ACC112 (cell line): Measurements from ENCODE around the gene NECAP2.

Experiments
- H2AFZ ChIP-seq: fragments of 200-600 bp; sonication (generic); one replicate; pipeline ENCODE4 v1.6.0; 2017; ENCODE audit warnings: antibody characterized with exemption, low read length; ENCODE audit not compliant: unreplicated experiment
- H3K27ac ChIP-seq: fragments of 200-600 bp; sonication (generic); 2 replicates; pipeline ENCODE4 v1.5.1; 2014; ENCODE audit warnings: low read depth, mild to moderate bottlenecking, antibody characterized with exemption, low read length, moderate library complexity
- H3K27me3 ChIP-seq: fragments of 200-600 bp; sonication (generic); 2 replicates; pipeline ENCODE4 v1.6.1; 2014; ENCODE audit warnings: mild to moderate bottlenecking, antibody characterized with exemption, low read length, moderate library complexity, mixed read lengths; ENCODE audit not compliant: insufficient read depth
- H3K36me3 ChIP-seq: fragments of 200-600 bp; sonication (generic); 2 replicates; pipeline ENCODE4 v1.6.1; 2016; ENCODE audit warnings: mild to moderate bottlenecking, antibody characterized with exemption, low read length, moderate library complexity, mixed read lengths; ENCODE audit not compliant: insufficient read depth
- H3K4me1 ChIP-seq: fragments of 200-600 bp; sonication (generic); one replicate; pipeline ENCODE4 v1.6.1; 2016; ENCODE audit warnings: low read length, mixed read lengths; ENCODE audit not compliant: insufficient read depth, unreplicated experiment, control insufficient read depth
- H3K4me3 ChIP-seq: fragments of 200-600 bp; sonication (generic); 2 replicates; pipeline ENCODE4 v1.5.1; 2014; ENCODE audit warnings: mild to moderate bottlenecking, low read depth, low read length
- H3K79me2 ChIP-seq: fragments of 200-600 bp; sonication (generic); one replicate; pipeline ENCODE4 v1.6.0; 2016; ENCODE audit warnings: low read length; ENCODE audit not compliant: control insufficient read depth, unreplicated experiment, insufficient read depth

The NECAP2 gene

GRCh38 chr1:16405441-16405840 is 35.1 kb upstream of the NECAP2 start:
- Histone ChIP-seq H3K4me1 (peaks cover 10% of the 10 kb centered on the region), H2AFZ (no peak overlapping the region), H3K4me3 (no peak overlapping the region), H3K27me3 (no peaks in the 10 kb centered on the region), H3K27ac (no peak overlapping the region), H3K79me2 (no peaks in the 10 kb centered on the region), H3K36me3 (no peaks in the 10 kb centered on the region)

- H3K79me2 ChIP-seq: no peaks in the 10 kb centered on the region
- no peak overlapping the region for H3K27ac ChIP-seq
- H2AFZ ChIP-seq: no peak overlapping the region
- H3K27me3 ChIP-seq: no peaks in the 10 kb centered on the region
- no peaks in the 10 kb centered on the region for H3K36me3 ChIP-seq
- H3K4me3 ChIP-seq: no peak overlapping the region
- peaks cover 10% of the 10 kb centered on the region for H3K4me1 ChIP-seq
Observed at GRCh38 chr1:16406868-16407267, 33.7 kb upstream of the NECAP2 start.

- no peaks in the 10 kb centered on the region for H3K79me2 ChIP-seq
- H3K4me1 ChIP-seq: no peaks in the 10 kb centered on the region
- H2AFZ ChIP-seq: no peak overlapping the region
- no peaks in the 10 kb centered on the region for H3K36me3 ChIP-seq
- H3K27ac ChIP-seq: no peak overlapping the region
- no peak overlapping the region for H3K4me3 ChIP-seq
- no peaks in the 10 kb centered on the region for H3K27me3 ChIP-seq
Observed at GRCh38 chr1:16409536-16410152, 30.9 kb upstream of the NECAP2 start.

- no peak overlapping the region for H3K4me3 ChIP-seq
- H2AFZ ChIP-seq: no peak overlapping the region
- no peaks in the 10 kb centered on the region for H3K79me2 ChIP-seq
- no peaks in the 10 kb centered on the region for H3K27me3 ChIP-seq
- H3K36me3 ChIP-seq: no peaks in the 10 kb centered on the region
- H3K4me1 ChIP-seq: no peaks in the 10 kb centered on the region
- no peak overlapping the region for H3K27ac ChIP-seq
Observed at GRCh38 chr1:16410803-16411202, 29.7 kb upstream of the NECAP2 start.

- Histone ChIP-seq H3K27me3 (no peaks in the 10 kb centered on the region), H3K4me1 (no peaks in the 10 kb centered on the region), H3K27ac (no peak overlapping the region), H3K79me2 (no peaks in the 10 kb centered on the region), H3K36me3 (no peaks in the 10 kb centered on the region), H2AFZ (no peak overlapping the region), H3K4me3 (no peak overlapping the region)
Observed at GRCh38 chr1:16413191-16413590, 27.3 kb upstream of the NECAP2 start.

GRCh38 chr1:16418823-16419425 is 21.6 kb upstream of the NECAP2 start:
- no peak overlapping the region for H3K4me3 ChIP-seq
- H3K4me1 ChIP-seq: no peaks in the 10 kb centered on the region
- H3K27ac ChIP-seq: no peak overlapping the region
- no peak overlapping the region for H2AFZ ChIP-seq
- no peaks in the 10 kb centered on the region for H3K79me2 ChIP-seq
- H3K27me3 ChIP-seq: no peaks in the 10 kb centered on the region
- no peaks in the 10 kb centered on the region for H3K36me3 ChIP-seq

GRCh38 chr1:16420424-16421118 is 20.0 kb upstream of the NECAP2 start:
- Histone ChIP-seq H3K27ac (no peak overlapping the region), H3K27me3 (no peaks in the 10 kb centered on the region), H2AFZ (no peak overlapping the region), H3K79me2 (no peaks in the 10 kb centered on the region), H3K36me3 (no peaks in the 10 kb centered on the region), H3K4me1 (no peaks in the 10 kb centered on the region), H3K4me3 (no peak overlapping the region)

- H3K4me1 ChIP-seq: no peaks in the 10 kb centered on the region
- H3K4me3 ChIP-seq: no peak overlapping the region
- H3K79me2 ChIP-seq: no peaks in the 10 kb centered on the region
- H3K27me3 ChIP-seq: no peaks in the 10 kb centered on the region
- H2AFZ ChIP-seq: no peak overlapping the region
- H3K36me3 ChIP-seq: no peaks in the 10 kb centered on the region
- no peak overlapping the region for H3K27ac ChIP-seq
Observed at GRCh38 chr1:16421201-16421600, 19.3 kb upstream of the NECAP2 start.

GRCh38 chr1:16422041-16422440 is 18.5 kb upstream of the NECAP2 start:
- Histone ChIP-seq H3K79me2 (no peaks in the 10 kb centered on the region), H2AFZ (no peak overlapping the region), H3K4me3 (no peak overlapping the region), H3K4me1 (no peaks in the 10 kb centered on the region), H3K27me3 (no peaks in the 10 kb centered on the region), H3K36me3 (no peaks in the 10 kb centered on the region), H3K27ac (no peak overlapping the region)

- no peaks in the 10 kb centered on the region for H3K27me3 ChIP-seq
- H3K27ac ChIP-seq: no peak overlapping the region
- H2AFZ ChIP-seq: no peak overlapping the region
- H3K79me2 ChIP-seq: no peaks in the 10 kb centered on the region
- no peaks in the 10 kb centered on the region for H3K4me1 ChIP-seq
- no peak overlapping the region for H3K4me3 ChIP-seq
- no peaks in the 10 kb centered on the region for H3K36me3 ChIP-seq
Observed at GRCh38 chr1:16425125-16426025, 15.1 kb upstream of the NECAP2 start.
